T47D (cell line): ENCODE results near the gene PRPF8.

Experiments
- DNase-seq, 2 experiments: peaks; one replicate each; pipeline versions ENCODE4 v3.0.0 to v3.0.0-alpha.2; 2011 to 2012; ENCODE audit warnings: low read depth in 1 of 2, low spot score in 1 of 2
- JUND ChIP-seq: IDR thresholded peaks from 2 replicates; pipeline ENCODE4 v1.6.1; 2012; ENCODE audit warnings: low read depth
- in situ Hi-C: cut with HindIII; loops from 2 replicates; pipeline ENCODE4 v1.10.0; 2016; ENCODE audit warnings: low sequenced_read_pairs, low pct_unique_long_range_greater_than_20kb

The PRPF8 gene

GRCh38 chr17:1628856-1629503 is 55.7 kb downstream of the PRPF8 start:
- TF ChIP-seq JUND, result no peak
- in situ Hi-C loops, result no loop called here
- peak; percentile 95 to 96 for DNase-seq

- DNase-seq, result peak; percentile 81 to 95
- in situ Hi-C loops, result no loop called here
- TF ChIP-seq JUND, result no peak
Measured at GRCh38 chr17:1627982-1628855, 56.4 kb downstream of the PRPF8 start, which contains the start of gene SLC43A2. Gene SLC43A2 (minus strand): TSS chr17:1628834. CDS start chr17:1627874, 960 bp downstream.

- in situ Hi-C loops, result no loop called here
- TF ChIP-seq JUND, result no peak
- no peak for DNase-seq
Measured at GRCh38 chr17:1627182-1627981, 57.3 kb downstream of the PRPF8 start.

- TF ChIP-seq JUND, result no peak
- in situ Hi-C loops, result no loop called here
- no peak for DNase-seq
Measured at GRCh38 chr17:1626333-1626732, 58.3 kb downstream of the PRPF8 start.

- TF ChIP-seq JUND, result no peak
- no peak for DNase-seq
- in situ Hi-C loops, result no loop called here
Measured at GRCh38 chr17:1625581-1625980, 59.1 kb downstream of the PRPF8 start.

GRCh38 chr17:1625053-1625452 is 59.6 kb downstream of the PRPF8 start:
- no peak for DNase-seq
- no peak for TF ChIP-seq JUND
- in situ Hi-C loops, result no loop called here

- DNase-seq, result no peak
- in situ Hi-C loops, result no loop called here
- no peak for TF ChIP-seq JUND
Measured at GRCh38 chr17:1624650-1625049, 60.0 kb downstream of the PRPF8 start.

GRCh38 chr17:1623057-1623630 is 61.5 kb downstream of the PRPF8 start:
- in situ Hi-C loops, result no loop called here
- DNase-seq, result no peak
- no peak for TF ChIP-seq JUND

GRCh38 chr17:1621273-1621954 is 63.3 kb downstream of the PRPF8 start:
- TF ChIP-seq JUND, result no peak
- DNase-seq, result no peak
- in situ Hi-C loops, result no loop called here

GRCh38 chr17:1620486-1620885 is 64.2 kb downstream of the PRPF8 start:
- no peak for TF ChIP-seq JUND
- DNase-seq, result no peak
- in situ Hi-C loops, result no loop called here

- no peak for DNase-seq
- no peak for TF ChIP-seq JUND
- in situ Hi-C loops, result no loop called here
Measured at GRCh38 chr17:1617620-1618174, 67.0 kb downstream of the PRPF8 start.
